GM12878 (cell line): Measurements from ENCODE around the gene ADAMTSL2. TPM values are rescaled to one million over a fixed set of nuclear protein-coding genes. Genes with fewer than 3 reads are reported as not detected.

Experiments used
- ATAC-seq: fragments of 200-7000 bp; cut with Tn5 transposase; 3 replicates; pipeline ENCODE4 v1.9.1; 2020; ENCODE audit warnings: mild to moderate bottlenecking, moderate library complexity
- BruUV-seq: library from RNA; stranded (reverse); fragments of 400-500 nt; replicated peaks from 2 replicates; lab custom pipeline; 2021; lab: Mats Ljungman, UMichigan
- CTCF ChIA-PET: fragments of 300-600 bp; sonication (Branson Sonifier 250); formaldehyde crosslinking; extraction: SDS; loops from one replicate; lab custom pipeline; 2021; ENCODE audit warnings: inconsistent platforms; lab: Yijun Ruan, JAX
- POLR2A ChIA-PET: fragments of 350-600 bp; formaldehyde crosslinking; extraction: SDS; loops from one replicate; lab custom pipeline; 2021; ENCODE audit warnings: inconsistent platforms; lab: Charles Lee
- RAD21 ChIA-PET: fragments of 300-600 bp; sonication (Branson Sonifier 250); formaldehyde crosslinking; loops from one replicate; lab custom pipeline; 2023; ENCODE audit warnings: antibody characterized with exemption; ENCODE audit not compliant: unreplicated experiment; lab: Charles Lee
- SMC1A ChIA-PET: fragments of 300-600 bp; sonication (Branson Sonifier 250); formaldehyde crosslinking; loops from one replicate; lab custom pipeline; 2023; ENCODE audit not compliant: unreplicated experiment, uncharacterized antibody; lab: Charles Lee
- DNase-seq: peaks from one replicate; pipeline ENCODE4 v3.0.0-alpha.2; 2011; ENCODE audit warnings: low read depth, low spot score
- FAIRE-seq: peaks from 3 replicates; lab custom pipeline; 2011; peaks lifted over from hg19 to GRCh38; lab: Jason Lieb, UNC
- H2AFZ ChIP-seq: 2 replicates; pipeline ENCODE4 v1.6.0; 2011; ENCODE audit warnings: low read depth, low read length, control low read depth; ENCODE audit not compliant: control insufficient read depth
- H3K27ac ChIP-seq: 2 replicates; pipeline ENCODE4 v1.5.1; 2011; ENCODE audit warnings: control low read depth; ENCODE audit not compliant: control insufficient read depth, insufficient read depth
- H3K27me3 ChIP-seq, 2 experiments: replicated peaks in 1 of 2; 2 replicates each; pipeline versions ENCODE4 v1.6.0 to v1.6.1; 2011; ENCODE audit warnings: low read length in 1 of 2; ENCODE audit not compliant: control insufficient read depth in 2 of 2, insufficient read depth in 2 of 2
- H3K36me3 ChIP-seq, 2 experiments: 2 replicates each; pipeline ENCODE4 v1.5.1; 2011; ENCODE audit warnings: low read length in 1 of 2; ENCODE audit not compliant: control insufficient read depth in 2 of 2, insufficient read depth in 2 of 2
- H3K4me1 ChIP-seq: 2 replicates; pipeline ENCODE4 v1.6.1; 2011; ENCODE audit warnings: mild to moderate bottlenecking, low read length, moderate library complexity, mixed read lengths; ENCODE audit not compliant: control insufficient read depth, insufficient read depth
- H3K4me2 ChIP-seq: 2 replicates; pipeline ENCODE4 v1.6.0; 2011; ENCODE audit warnings: control low read depth; ENCODE audit not compliant: control insufficient read depth, insufficient read depth
- H3K4me3 ChIP-seq: fragments of 200-600 bp; sonication (generic); 2 replicates; pipeline ENCODE4 v1.5.1; 2016
- H3K79me2 ChIP-seq: 2 replicates; pipeline ENCODE4 v1.6.0; 2011; ENCODE audit warnings: low read length; ENCODE audit not compliant: control insufficient read depth, insufficient read depth
- H3K9ac ChIP-seq: 2 replicates; pipeline ENCODE4 v1.8.0; 2011; ENCODE audit warnings: low read length, control low read depth, mixed read lengths; ENCODE audit not compliant: control insufficient read depth, insufficient read depth
- H3K9me3 ChIP-seq: replicated peaks from 3 replicates; pipeline ENCODE4 v1.5.1; 2011; ENCODE audit warnings: mild to moderate bottlenecking, low read length; ENCODE audit not compliant: control insufficient read depth, insufficient read depth
- H4K20me1 ChIP-seq: 2 replicates; pipeline ENCODE4 v1.6.0; 2011; ENCODE audit not compliant: control insufficient read depth, insufficient read depth
- BCL3 ChIP-seq: IDR thresholded peaks from 2 replicates; pipeline ENCODE4 v1.6.1; 2011; ENCODE audit warnings: borderline replicate concordance, low read depth, mild to moderate bottlenecking, moderate library complexity, low read length; ENCODE audit not compliant: insufficient read depth, poor library complexity, severe bottlenecking
- EZH2 ChIP-seq: IDR thresholded peaks from 2 replicates; pipeline ENCODE4 v1.6.1; 2012; ENCODE audit warnings: low read depth, mild to moderate bottlenecking, control low read depth, inconsistent platforms, low read length, borderline replicate concordance; ENCODE audit not compliant: control insufficient read depth
- HCFC1 ChIP-seq: fragments of 150-350 bp; IDR thresholded peaks from 2 replicates; pipeline ENCODE4 v1.6.1; 2014; ENCODE audit warnings: low read length
- IKZF1 ChIP-seq: fragments of 450-650 bp; conservative IDR thresholded peaks from 2 replicates; pipeline ENCODE4 v1.6.1; 2017; ENCODE audit warnings: antibody characterized with exemption, mild to moderate bottlenecking
- MAX ChIP-seq: IDR thresholded peaks from 2 replicates; pipeline ENCODE4 v1.6.1; 2012; ENCODE audit warnings: low read depth, low read length, improper control_type of control experiment
- MEF2B ChIP-seq: fragments of 450-650 bp; IDR thresholded peaks from 2 replicates; pipeline ENCODE4 v1.6.1; 2018; ENCODE audit warnings: mild to moderate bottlenecking, moderate library complexity; ENCODE audit not compliant: partially characterized antibody, poor library complexity, severe bottlenecking
- MTA2 ChIP-seq: fragments of 450-650 bp; IDR thresholded peaks from 2 replicates; pipeline ENCODE4 v1.6.1; 2016; ENCODE audit warnings: low read depth, mild to moderate bottlenecking, moderate library complexity
- PBX3 ChIP-seq: IDR thresholded peaks from 2 replicates; pipeline ENCODE4 v1.6.1; 2011; ENCODE audit warnings: mild to moderate bottlenecking, low read depth, low read length, moderate library complexity; ENCODE audit not compliant: insufficient replicate concordance
- POLR2A ChIP-seq: IDR thresholded peaks from 2 replicates; pipeline ENCODE4 v1.6.1; 2011; ENCODE audit warnings: low read depth, mild to moderate bottlenecking, low read length
- POU2F2 ChIP-seq: IDR thresholded peaks from 3 replicates; pipeline ENCODE4 v1.6.1; 2011; ENCODE audit warnings: low read depth, mild to moderate bottlenecking, low read length, borderline replicate concordance
- SREBF2 ChIP-seq: IDR thresholded peaks from 2 replicates; pipeline ENCODE4 v1.6.1; 2012; ENCODE audit warnings: mild to moderate bottlenecking, low read length
- STAT1 ChIP-seq: fragments of 450-650 bp; conservative IDR thresholded peaks from 2 replicates; pipeline ENCODE4 v1.6.1; 2014; ENCODE audit warnings: antibody characterized with exemption, mild to moderate bottlenecking
- TAF1 ChIP-seq: IDR thresholded peaks from 2 replicates; pipeline ENCODE4 v1.6.1; 2011; ENCODE audit warnings: mild to moderate bottlenecking, low read depth, low read length, borderline replicate concordance
- ZNF274 ChIP-seq: IDR thresholded peaks from one replicate; pipeline ENCODE4 v1.8.0; 2011; ENCODE audit not compliant: insufficient read length, insufficient read depth
- ZNF622 ChIP-seq: fragments of 450-650 bp; IDR thresholded peaks from 2 replicates; pipeline ENCODE4 v1.6.1; 2017; ENCODE audit warnings: mild to moderate bottlenecking, inconsistent platforms
- WGBS: methylation state at CpG from one replicate; pipeline ENCODE4 v1.1.6; 2016; ENCODE audit warnings: low lambda C conversion rate; ENCODE audit not compliant: insufficient replicate concordance, insufficient coverage; ENCODE audit errors: missing lambda C conversion rate; 5-methylcytosine and 5-hydroxymethylcytosine counted together
- in situ Hi-C: fragments of 300-500 bp; cut with MboI; formaldehyde crosslinking; loops from 9 replicates; pipeline ENCODE4 v1.14.3; 2018; ENCODE audit warnings: mixed read lengths
- intact Hi-C: fragments of 100-400 bp; cut with micrococcal nuclease; formaldehyde crosslinking; loops from one replicate; pipeline ENCODE4 v1.14.2; 2022; ENCODE audit not compliant: unreplicated experiment
- polyA plus RNA-seq, 11 experiments: library from polyadenylated mRNA; depleted of rRNA in 4 of 11; unstranded in 6 of 11; stranded (reverse) in 5 of 11; fragments of >200 nt; fragmentation: Nextera tagmentation in 4 of 11; fragmentation: Illumina TruSeq in 1 of 11; extraction: Ambion mirVana in 4 of 11; extraction: Trizol in 1 of 11; gene quantifications; 1 replicate in 1 of 11; 2 replicates in 10 of 11; pipeline versions ENCODE4 v1.2.1 to v1.2.3, GENCODE V29; 2011 to 2016; ENCODE audit warnings: inconsistent platforms in 2 of 11, missing spikeins in 2 of 11, low read depth in 1 of 11
- total RNA-seq, 4 experiments: library from RNA; depleted of rRNA in 3 of 4; stranded (reverse); fragments of >200 nt in 3 of 4; fragmentation: Illumina TruSeq in 1 of 4; extraction: Trizol in 1 of 4; gene quantifications; 2 replicates each; pipeline versions ENCODE4 v1.2.1 to v1.2.3, GENCODE V29; 2013 to 2021

Gene ADAMTSL2
- total and polyA plus RNA-seq, 10 of the 15 experiments (the other 5 are each of a cell fraction or from before 2014, with no cell fraction given) = 0.07 TPM; not detected in 9

- TF ChIP-seq PBX3 = no peak
- no peak for TF ChIP-seq SREBF2
- no peak for TF ChIP-seq MTA2
- TF ChIP-seq POU2F2 = no peak
- TF ChIP-seq MAX = no peak
Measured at GRCh38 chr9:133566817-133567216, 32.3 kb downstream of the ADAMTSL2 start (continued).

- 67% methylated on average over 24 of the region's 33 CpGs for WGBS
Measured at GRCh38 chr9:133568186-133568585, 33.7 kb downstream of the ADAMTSL2 start.

More at GRCh38 chr9:133568186-133568585, 33.7 kb downstream of the ADAMTSL2 start:
- ChIA-PET SMC1A (no interaction called here), POLR2A (no interaction called here), RAD21 (no interaction called here), CTCF (no interaction called here)
- Histone ChIP-seq H2AFZ (no peak overlapping the region), H3K36me3 (no peaks in the 10 kb centered on the region), H4K20me1 (no peaks in the 10 kb centered on the region), H3K4me1 (no peaks in the 10 kb centered on the region), H3K9me3 (no peaks in the 10 kb centered on the region), H3K4me2 (no peak overlapping the region), H3K9ac (no peak overlapping the region), H3K4me3 (no peak overlapping the region), H3K79me2 (no peaks in the 10 kb centered on the region), H3K27me3 (no peaks in the 10 kb centered on the region; a peak in 1 of 4 replicates), H3K27ac (no peak overlapping the region)
- BruUV-seq = no TSS peak
- TF ChIP-seq IKZF1 (no peak), STAT1 (no peak), EZH2 (no peak), BCL3 (no peak), POLR2A (no peak), TAF1 (no peak), HCFC1 (no peak), MEF2B (no peak), ZNF622 (no peak), SREBF2 (no peak), ZNF274 (no peak)
- FAIRE-seq = no peak
- no peak for ATAC-seq
- no peak for DNase-seq
- intact Hi-C loops = no loop called here
- in situ Hi-C loops = no loop called here
